ENCODE results near the gene AP4M1.
"Not testable (repeated sequence)": the region's sequence is repeated elsewhere in the genome, so short reads cannot be mapped to it uniquely, and the experiment has no call there.

AP4M1 gene

GRCh38 chr7:100142461-100142860, 41.0 kb downstream of the AP4M1 start:
- DNase-seq (ENCODE audit: low read depth) = no peak
- no peak for TF ChIP-seq CTCF (conservative IDR thresholded peaks at IDR 0.05; ENCODE audit: control insufficient read depth, insufficient read depth, low read depth, low read length)

GRCh38 chr7:100146350-100146749, 44.9 kb downstream of the AP4M1 start:
- not testable (repeated sequence) for H3K4me3 ChIP-seq (ENCODE audit: control insufficient read depth, low read depth, low read length)
- DNase-seq (ENCODE audit: low read depth) = peak; percentile 68

More at GRCh38 chr7:100142461-100142860, 41.0 kb downstream of the AP4M1 start:
- H3K4me3 ChIP-seq (ENCODE audit: control insufficient read depth, low read depth, low read length) = no peak overlapping the region

GRCh38 chr7:100147278-100147677, 45.8 kb downstream of the AP4M1 start:
- no peak overlapping the region for H3K4me3 ChIP-seq (ENCODE audit: control insufficient read depth, low read depth, low read length)
- DNase-seq (ENCODE audit: low read depth) = no peak
- TF ChIP-seq CTCF (conservative IDR thresholded peaks at IDR 0.05; ENCODE audit: control insufficient read depth, insufficient read depth, low read depth, low read length) = no peak

GRCh38 chr7:100148225-100148558, 46.7 kb downstream of the AP4M1 start:
- TF ChIP-seq CTCF (conservative IDR thresholded peaks at IDR 0.05; ENCODE audit: control insufficient read depth, insufficient read depth, low read depth, low read length) = no peak
- DNase-seq (ENCODE audit: low read depth) = no peak
- H3K4me3 ChIP-seq (ENCODE audit: control insufficient read depth, low read depth, low read length) = peak overlapping the region; percentile 97

GRCh38 chr7:100148559-100149328, 47.3 kb downstream of the AP4M1 start, which contains the start of gene LAMTOR4:
Gene LAMTOR4, plus strand, starts transcription at chr7:100148918. Its CDS starts 55 bp downstream, at chr7:100148973.
- DNase-seq (ENCODE audit: low read depth) = peak; percentile 98
- no peak for TF ChIP-seq CTCF (conservative IDR thresholded peaks at IDR 0.05; ENCODE audit: control insufficient read depth, insufficient read depth, low read depth, low read length)
- H3K4me3 ChIP-seq (ENCODE audit: control insufficient read depth, low read depth, low read length) = peak within 1 kb of the TSS; percentile 97

GRCh38 chr7:100152404-100152803, 51.0 kb downstream of the AP4M1 start:
- no peak overlapping the region for H3K4me3 ChIP-seq (ENCODE audit: control insufficient read depth, low read depth, low read length)
- TF ChIP-seq CTCF (conservative IDR thresholded peaks at IDR 0.05; ENCODE audit: control insufficient read depth, insufficient read depth, low read depth, low read length) = no peak
- DNase-seq (ENCODE audit: low read depth) = no peak

- TF ChIP-seq CTCF (conservative IDR thresholded peaks at IDR 0.05; ENCODE audit: control insufficient read depth, insufficient read depth, low read depth, low read length) = no peak
- DNase-seq (ENCODE audit: low read depth) = no peak
- no peak overlapping the region for H3K4me3 ChIP-seq (ENCODE audit: control insufficient read depth, low read depth, low read length)
These were observed 51.7 kb downstream of the AP4M1 start for GRCh38 chr7:100152937-100153666.
